IMR-90 (cell line): ENCODE data around the gene DKK3. TPM values are rescaled to one million over a fixed set of nuclear protein-coding genes. Genes with fewer than 3 reads are reported as not detected.

Source experiments
- ATAC-seq: fragments of 200-7000 bp; cut with Tn5 transposase; 2 replicates; pipeline ENCODE4 v1.9.1; 2020; ENCODE audit warnings: low read depth, mild to moderate bottlenecking, moderate library complexity
- BruUV-seq: library from RNA; stranded (reverse); fragments of 400-500 nt; replicated peaks from 2 replicates; lab custom pipeline; 2021; lab: Mats Ljungman, UMichigan
- CTCF ChIA-PET: fragments of 300-600 bp; formaldehyde crosslinking; extraction: SDS; loops from one replicate; lab custom pipeline; 2021; ENCODE audit warnings: antibody characterized with exemption; lab: Yijun Ruan, JAX
- POLR2A ChIA-PET: fragments of 300-600 bp; sonication (Branson Sonifier 250); formaldehyde crosslinking; loops from one replicate; lab custom pipeline; 2022; ENCODE audit warnings: antibody characterized with exemption; ENCODE audit not compliant: unreplicated experiment; lab: Charles Lee
- DNase-seq: peaks from one replicate; pipeline ENCODE4 v3.0.0; 2013
- H2AFZ ChIP-seq: replicated peaks from 2 replicates; pipeline ENCODE3; 2013; ENCODE audit warnings: low read length, mild to moderate bottlenecking; ENCODE audit not compliant: poor library complexity
- H2AK5ac ChIP-seq: 2 replicates; pipeline ENCODE4 v1.6.1; 2013; ENCODE audit warnings: low read depth, low read length, inconsistent platforms
- H2AK9ac ChIP-seq: replicated peaks from 2 replicates; pipeline ENCODE3; 2013; ENCODE audit warnings: mild to moderate bottlenecking, low read depth, low read length, moderate library complexity; ENCODE audit not compliant: poor library complexity
- H2BK120ac ChIP-seq: 2 replicates; pipeline ENCODE4 v1.6.1; 2013; ENCODE audit warnings: low read depth, low read length, inconsistent platforms
- H2BK15ac ChIP-seq: 3 replicates; pipeline ENCODE4 v1.6.1; 2013; ENCODE audit warnings: low read depth, low read length, inconsistent platforms
- H2BK20ac ChIP-seq: 2 replicates; pipeline ENCODE4 v1.6.1; 2013; ENCODE audit warnings: low read depth, mild to moderate bottlenecking, inconsistent platforms, low read length, moderate library complexity
- H2BK5ac ChIP-seq: 2 replicates; pipeline ENCODE4 v1.6.1; 2013; ENCODE audit warnings: mild to moderate bottlenecking, low read depth, low read length, inconsistent platforms; ENCODE audit not compliant: poor library complexity, severe bottlenecking
- H3K14ac ChIP-seq: replicated peaks from 2 replicates; pipeline ENCODE4 v1.6.1; 2013; ENCODE audit warnings: low read depth, low read length, inconsistent platforms
- H3K18ac ChIP-seq: 2 replicates; pipeline ENCODE4 v1.6.1; 2013; ENCODE audit warnings: low read depth, low read length, control low read depth
- H3K23ac ChIP-seq: 2 replicates; pipeline ENCODE4 v1.6.1; 2013; ENCODE audit warnings: low read depth, low read length, inconsistent platforms
- H3K27ac ChIP-seq: 2 replicates; pipeline ENCODE4 v1.5.1; 2013; ENCODE audit warnings: mild to moderate bottlenecking, control low read depth, low read length; ENCODE audit not compliant: insufficient read depth
- H3K27me3 ChIP-seq: 2 replicates; pipeline ENCODE4 v1.6.1; 2013; ENCODE audit warnings: low read length; ENCODE audit not compliant: control insufficient read depth, insufficient read depth
- H3K36me3 ChIP-seq: 2 replicates; pipeline ENCODE4 v1.6.1; 2013; ENCODE audit warnings: low read length, mixed read lengths; ENCODE audit not compliant: control insufficient read depth, insufficient read depth
- H3K4ac ChIP-seq: 2 replicates; pipeline ENCODE4 v1.6.1; 2013; ENCODE audit warnings: low read depth, low read length, inconsistent platforms
- H3K4me1 ChIP-seq: 2 replicates; pipeline ENCODE4 v1.6.1; 2013; ENCODE audit warnings: low read length, mixed read lengths; ENCODE audit not compliant: control insufficient read depth, insufficient read depth
- H3K4me2 ChIP-seq: 2 replicates; pipeline ENCODE4 v1.6.1; 2013; ENCODE audit warnings: low read depth, mild to moderate bottlenecking, control low read depth, low read length, moderate library complexity
- H3K4me3 ChIP-seq: 2 replicates; pipeline ENCODE4 v1.5.1; 2013; ENCODE audit warnings: low read depth, mild to moderate bottlenecking, control low read depth, low read length, moderate library complexity; ENCODE audit not compliant: insufficient read depth
- H3K56ac ChIP-seq: 2 replicates; pipeline ENCODE4 v1.6.1; 2013; ENCODE audit warnings: low read length, inconsistent platforms; ENCODE audit not compliant: insufficient read depth; ENCODE audit errors: extremely low read depth
- H3K79me1 ChIP-seq, 2 experiments: 2 replicates each; pipeline ENCODE4 v1.6.1; 2013; ENCODE audit warnings: low read length in 2 of 2, inconsistent platforms in 1 of 2, low read depth in 1 of 2
- H3K9ac ChIP-seq: 2 replicates; pipeline ENCODE4 v1.6.1; 2013; ENCODE audit warnings: low read depth, low read length, control low read depth
- H3K9me1 ChIP-seq: 2 replicates; pipeline ENCODE4 v1.6.1; 2013; ENCODE audit warnings: low read length, inconsistent platforms; ENCODE audit not compliant: insufficient read depth
- H3K9me3 ChIP-seq: 2 replicates; pipeline ENCODE4 v1.6.1; 2013; ENCODE audit warnings: low read length; ENCODE audit not compliant: control insufficient read depth, insufficient read depth
- H4K20me1 ChIP-seq: 2 replicates; pipeline ENCODE4 v1.6.1; 2013; ENCODE audit warnings: low read length, inconsistent platforms; ENCODE audit not compliant: insufficient read depth
- H4K5ac ChIP-seq: 2 replicates; pipeline ENCODE4 v1.6.1; 2013; ENCODE audit warnings: mild to moderate bottlenecking, low read depth, low read length, control low read depth
- H4K8ac ChIP-seq, 2 experiments: 2 replicates each; pipeline ENCODE4 v1.6.1; 2013; ENCODE audit warnings: low read depth in 2 of 2, low read length in 2 of 2, control low read depth in 1 of 2, inconsistent platforms in 1 of 2
- H4K91ac ChIP-seq: 2 replicates; pipeline ENCODE4 v1.6.1; 2013; ENCODE audit warnings: low read depth, low read length, inconsistent platforms; ENCODE audit not compliant: insufficient read depth
- BHLHE40 ChIP-seq: fragments of 150-350 bp; IDR thresholded peaks from 2 replicates; pipeline ENCODE4 v1.6.1; 2016; ENCODE audit warnings: mild to moderate bottlenecking, low read depth, low read length
- WGBS, 2 experiments: methylation state at CpG; one replicate each; pipeline versions ENCODE4 v1.1.5 to v1.1.7; 2013; ENCODE audit warnings: missing lambda C conversion rate in 2 of 2; ENCODE audit not compliant: insufficient read length in 1 of 2; ENCODE audit errors: extremely low coverage in 2 of 2; 5-methylcytosine and 5-hydroxymethylcytosine counted together
- dilution Hi-C: fragments of 300-500 bp; cut with HindIII; formaldehyde crosslinking; loops from one replicate; pipeline ENCODE4 v1.14.3; 2018; ENCODE audit warnings: low sequenced_read_pairs; ENCODE audit not compliant: unreplicated experiment
- in situ Hi-C: fragments of 300-500 bp; cut with MboI; formaldehyde crosslinking; loops from 3 replicates; pipeline ENCODE4 v1.14.3; 2019; ENCODE audit warnings: low sequenced_read_pairs, inconsistent platforms, mixed read lengths
- intact Hi-C: fragments of 100-400 bp; cut with micrococcal nuclease; formaldehyde crosslinking; loops from 2 replicates; pipeline ENCODE4 v1.10.0; 2022
- polyA plus RNA-seq, 3 experiments: library from polyadenylated mRNA; depleted of rRNA; stranded (reverse); fragments of >200 nt; gene quantifications; 2 replicates each; pipeline ENCODE4 v1.2.3, GENCODE V29; 2012; ENCODE audit warnings: low replicate concordance in 1 of 3
- total RNA-seq: library from RNA; depleted of rRNA; stranded (reverse); fragments of >200 nt; gene quantifications from 2 replicates; pipeline ENCODE4 v1.2.3, GENCODE V29; 2012

DKK3 gene
- total and polyA plus RNA-seq, 2 of the 4 experiments (the other 2 are of a cell fraction) = 453 to 964 TPM

DNA sequence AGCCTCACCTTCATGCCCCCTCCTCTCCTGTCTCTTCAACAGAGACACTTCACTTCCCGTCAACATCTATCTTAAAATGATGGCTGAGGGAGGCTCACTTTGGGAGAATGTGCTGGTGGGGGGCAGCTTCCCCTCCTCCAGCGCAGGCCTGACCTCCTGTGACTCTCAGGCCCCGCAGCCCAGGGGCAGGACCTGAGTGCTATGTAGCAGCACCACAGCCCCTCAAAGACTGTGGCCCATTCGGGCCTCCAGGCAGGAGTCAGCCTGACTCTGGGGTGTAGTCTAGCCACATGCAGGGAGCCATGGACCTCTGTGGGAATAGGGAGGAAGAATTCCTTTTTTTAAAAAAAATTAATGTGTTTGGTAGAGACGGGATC lies 43.7 kb downstream of the DKK3 start:
- Histone ChIP-seq H3K18ac (no peak overlapping the region), H3K4ac (no peak overlapping the region), H2BK5ac (no peak overlapping the region), H3K9me1 (peaks cover 11% of the 10 kb centered on the region; the same call in 1 of the 2 replicates), H4K91ac (no peak overlapping the region), H3K4me1 (no peaks in the 10 kb centered on the region), H2BK20ac (no peak overlapping the region), H4K20me1 (0 out of 2 replicates have a peak, but pooled peaks cover 6% of the 10 kb centered on the region), H2AK9ac (no peak overlapping the region), H2BK15ac (no peak overlapping the region), H2AFZ (no peak overlapping the region), H3K27ac (no peak overlapping the region), H3K36me3 (peaks cover 59% of the 10 kb centered on the region), H3K27me3 (no peaks in the 10 kb centered on the region), H2BK120ac (no peak overlapping the region), H3K56ac (no peak overlapping the region), H3K9ac (no peak overlapping the region), H4K8ac (no peak overlapping the region), H3K9me3 (no peaks in the 10 kb centered on the region), H4K5ac (no peak overlapping the region), H3K14ac (no peak overlapping the region), H3K4me2 (no peak overlapping the region), H3K4me3 (no peak overlapping the region), H3K23ac (no peak overlapping the region), H3K79me1 (peaks cover 16 to 58% of the 10 kb centered on the region in 2 experiments; a peak in 3 of 4 replicates), H2AK5ac (no peak overlapping the region)
- in situ Hi-C loops = no loop called here
- intact Hi-C loops = no loop called here
- ATAC-seq (no peak), DNase-seq (no peak)
- dilution Hi-C loops = no loop called here
- no CpG with 5 or more reads among the region's 5 CpGs for WGBS, 2 experiments
- POLR2A ChIA-PET = no interaction called here
- no TSS peak for BruUV-seq
- CTCF ChIA-PET = no interaction called here
- no peak for TF ChIP-seq BHLHE40
